Fibroblast of skin of left biceps (primary cell): ENCODE measurements around the gene UBL7.
"Not testable (repeated sequence)": the region's sequence is repeated elsewhere in the genome, so short reads cannot be mapped to it uniquely, and the experiment has no call there.

Source experiments
- DNase-seq, 2 experiments: peaks; one replicate each; pipeline ENCODE4 v3.0.0-alpha.2; 2013; ENCODE audit warnings: low read depth in 2 of 2

UBL7 gene

GRCh38 chr15:74463634-74464033 is 2.7 kb upstream of the UBL7 start:
- no peak for DNase-seq

GRCh38 chr15:74461847-74462511 is 1.0 kb upstream of the UBL7 start:
- DNase-seq = no peak

GRCh38 chr15:74460298-74460697 is 662 bp downstream of the UBL7 start:
- no peak for DNase-seq

- not testable (repeated sequence) for DNase-seq
Measured at GRCh38 chr15:74459798-74460197, 1.2 kb downstream of the UBL7 start.

GRCh38 chr15:74458473-74458872 is 2.5 kb downstream of the UBL7 start:
- DNase-seq = no peak

GRCh38 chr15:74457036-74457435 is 3.9 kb downstream of the UBL7 start:
- DNase-seq = not testable (repeated sequence)

GRCh38 chr15:74454764-74455500 is 6.0 kb downstream of the UBL7 start:
- DNase-seq = no peak

- DNase-seq = no peak
Measured at GRCh38 chr15:74453925-74454763, 6.8 kb downstream of the UBL7 start.

GRCh38 chr15:74451861-74452835 is 8.8 kb downstream of the UBL7 start:
- no peak for DNase-seq

- no peak for DNase-seq
Measured at GRCh38 chr15:74451322-74451721, 9.6 kb downstream of the UBL7 start.

GRCh38 chr15:74449643-74450205 is 11.2 kb downstream of the UBL7 start:
- DNase-seq = no peak

- no peak for DNase-seq
Measured at GRCh38 chr15:74449095-74449494, 11.9 kb downstream of the UBL7 start.

- DNase-seq = no peak
Measured at GRCh38 chr15:74445816-74446763, 14.9 kb downstream of the UBL7 start.

GRCh38 chr15:74444106-74445062 is 16.6 kb downstream of the UBL7 start:
- DNase-seq = no peak

GRCh38 chr15:74443100-74443909 is 17.7 kb downstream of the UBL7 start:
- DNase-seq = no peak

- no peak for DNase-seq
Measured at GRCh38 chr15:74442604-74443003, 18.4 kb downstream of the UBL7 start.

GRCh38 chr15:74442063-74442462 is 18.9 kb downstream of the UBL7 start:
- no peak for DNase-seq
